Loucy (cell line): Measurements from ENCODE around the gene SAPCD1.

Experiments
- CTCF ChIP-seq: fragments of 200-600 bp; sonication (generic); conservative IDR thresholded peaks from 2 replicates; pipeline ENCODE4 v1.5.1; 2014; ENCODE audit warnings: mild to moderate bottlenecking, antibody characterized with exemption, low read length
- EZH2phosphoT487 ChIP-seq: fragments of 200-600 bp; IDR thresholded peaks from 2 replicates; pipeline ENCODE4 v1.6.1; 2018; ENCODE audit warnings: antibody characterized with exemption, mild to moderate bottlenecking, moderate library complexity, borderline replicate concordance

- TF ChIP-seq CTCF, result no peak
- no peak for TF ChIP-seq EZH2phosphoT487
Measured at GRCh38 chr6:31720196-31720770, 42.2 kb upstream of the SAPCD1 start.
